GM21390 (cell line): ENCODE data around the gene SLCO3A1.

Source experiments
- ATAC-seq: cut with Tn5 transposase; IDR thresholded peaks from one replicate; pipeline ENCODE4 v1.9.1; 2021; ENCODE audit not compliant: unreplicated experiment

SLCO3A1 gene

GRCh38 chr15:91997163-91997562 is 143.7 kb downstream of the SLCO3A1 start:
- ATAC-seq = no peak

DNA sequence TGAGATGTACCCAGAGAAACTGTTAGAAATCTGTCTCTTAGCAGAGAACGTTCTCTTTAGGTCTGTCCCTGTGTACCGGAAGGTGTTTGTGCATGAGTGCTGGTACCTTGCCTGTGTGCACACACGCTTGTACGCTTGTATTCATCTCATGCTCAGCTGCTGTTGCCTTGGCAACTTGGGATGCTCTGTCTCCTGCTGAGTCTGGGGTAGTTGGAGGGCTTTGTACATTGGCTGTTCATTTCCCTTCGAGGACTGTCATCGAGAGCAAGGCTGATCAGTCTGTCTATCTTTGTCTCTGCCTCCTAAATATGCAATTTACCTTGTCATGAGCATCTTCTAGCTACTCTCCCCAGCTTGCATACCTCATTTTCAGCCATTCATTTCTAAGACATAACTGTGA is 147.2 kb downstream of the SLCO3A1 start:
- ATAC-seq = no peak

DNA sequence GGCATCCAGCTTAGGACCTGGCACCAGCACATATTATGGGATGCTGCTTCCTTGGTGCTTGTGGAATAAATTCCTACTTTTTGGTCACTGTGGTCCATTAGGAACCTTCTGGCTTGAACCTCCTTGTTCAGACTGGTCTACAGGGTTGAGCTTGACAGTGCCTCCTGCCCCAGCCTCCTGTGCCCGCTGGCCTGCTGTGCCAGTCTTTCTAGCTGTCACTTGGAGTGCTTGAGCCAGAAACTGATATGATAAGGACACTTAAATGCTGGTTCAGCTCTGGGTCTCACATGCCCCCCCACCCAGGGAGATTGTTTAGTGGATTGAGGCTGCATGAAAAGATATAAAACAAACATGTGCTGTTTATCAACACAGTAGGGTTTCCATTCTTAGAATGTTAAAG is 147.8 kb downstream of the SLCO3A1 start:
- no peak for ATAC-seq

DNA sequence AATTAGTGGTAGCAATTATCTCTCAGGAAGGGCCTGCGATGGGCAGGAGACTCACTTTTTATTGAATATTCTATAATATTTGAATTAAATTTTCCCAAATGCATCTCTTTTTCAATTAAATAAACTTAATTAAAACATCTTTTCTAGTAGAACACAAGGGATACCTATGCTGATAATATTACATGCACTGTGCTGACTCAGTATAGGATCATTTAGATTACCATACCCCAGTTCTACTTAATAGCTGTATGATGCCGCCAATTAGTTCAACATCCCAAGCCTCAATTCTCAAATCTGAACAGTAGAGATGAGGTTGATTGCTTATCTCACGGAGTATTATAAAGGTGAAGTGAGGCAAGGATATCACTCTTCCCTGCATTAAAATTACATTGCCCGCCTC is 149.2 kb downstream of the SLCO3A1 start:
- ATAC-seq = no peak

GRCh38 chr15:92003515-92004067 is 150.1 kb downstream of the SLCO3A1 start:
- ATAC-seq = no peak

DNA sequence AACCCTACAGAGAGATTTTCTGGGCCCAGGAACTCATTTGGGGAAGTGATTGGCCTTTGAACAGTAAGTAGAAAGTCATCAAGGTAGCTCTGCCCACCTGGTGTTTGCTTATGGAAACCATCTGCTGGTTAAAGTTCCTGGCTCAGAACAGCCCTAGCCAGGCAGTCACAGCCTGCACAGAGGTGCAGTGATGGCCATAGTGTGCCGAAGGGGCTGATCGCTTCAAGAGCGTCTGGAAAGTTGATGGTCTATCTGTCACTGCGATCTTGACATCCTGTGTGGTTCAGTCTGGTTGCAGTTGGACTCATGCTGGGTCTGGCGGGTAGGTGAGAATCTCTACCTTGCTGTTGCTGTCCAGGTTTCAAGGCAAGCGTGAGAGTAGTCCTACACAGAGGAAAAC is 151.6 kb downstream of the SLCO3A1 start:
- no peak for ATAC-seq

- no peak for ATAC-seq
Observed at GRCh38 chr15:92006186-92007028, 152.9 kb downstream of the SLCO3A1 start.

DNA sequence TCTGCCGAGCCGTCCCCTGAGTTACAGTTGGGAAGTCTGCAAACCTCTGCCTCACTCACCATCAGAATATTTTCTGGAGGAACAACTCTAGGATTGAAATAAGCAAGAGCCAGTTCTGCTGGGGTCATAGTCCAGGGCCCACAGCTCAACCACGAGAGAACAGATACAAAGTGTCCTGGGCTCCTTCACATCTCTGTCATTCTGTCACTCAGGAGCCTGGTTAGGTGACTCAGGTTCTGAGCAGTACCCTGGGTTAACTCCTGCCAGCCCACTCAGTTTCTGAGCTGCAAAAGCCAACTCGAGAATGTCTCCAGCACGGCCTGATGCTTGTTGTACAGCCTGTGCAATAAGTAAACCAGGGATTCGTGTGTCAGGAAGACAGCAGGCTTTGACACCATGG is 155.7 kb downstream of the SLCO3A1 start:
- no peak for ATAC-seq

- ATAC-seq = no peak
Observed at GRCh38 chr15:92011611-92012367, 158.3 kb downstream of the SLCO3A1 start.

GRCh38 chr15:92012368-92012629 is 158.8 kb downstream of the SLCO3A1 start:
- ATAC-seq = no peak

DNA sequence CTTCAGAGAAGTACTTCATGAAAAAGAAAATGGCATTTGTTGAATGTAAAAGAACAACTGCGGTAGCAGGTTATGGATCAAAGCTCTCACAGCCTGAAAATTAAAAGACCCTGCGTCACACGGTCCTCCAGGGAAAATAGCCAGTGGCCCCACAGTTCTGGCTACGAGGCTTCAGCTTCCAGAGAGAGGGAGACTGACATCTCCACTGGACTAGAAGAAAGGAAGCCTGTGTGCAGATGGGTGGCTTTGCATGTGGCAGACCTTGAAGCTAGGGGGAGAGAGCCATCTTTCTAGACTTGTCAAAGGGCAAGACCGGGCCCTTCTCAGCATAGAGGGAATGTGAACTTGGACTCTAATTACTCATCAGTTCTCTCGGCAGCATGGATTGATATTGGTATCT is 159.4 kb downstream of the SLCO3A1 start:
- no peak for ATAC-seq

DNA sequence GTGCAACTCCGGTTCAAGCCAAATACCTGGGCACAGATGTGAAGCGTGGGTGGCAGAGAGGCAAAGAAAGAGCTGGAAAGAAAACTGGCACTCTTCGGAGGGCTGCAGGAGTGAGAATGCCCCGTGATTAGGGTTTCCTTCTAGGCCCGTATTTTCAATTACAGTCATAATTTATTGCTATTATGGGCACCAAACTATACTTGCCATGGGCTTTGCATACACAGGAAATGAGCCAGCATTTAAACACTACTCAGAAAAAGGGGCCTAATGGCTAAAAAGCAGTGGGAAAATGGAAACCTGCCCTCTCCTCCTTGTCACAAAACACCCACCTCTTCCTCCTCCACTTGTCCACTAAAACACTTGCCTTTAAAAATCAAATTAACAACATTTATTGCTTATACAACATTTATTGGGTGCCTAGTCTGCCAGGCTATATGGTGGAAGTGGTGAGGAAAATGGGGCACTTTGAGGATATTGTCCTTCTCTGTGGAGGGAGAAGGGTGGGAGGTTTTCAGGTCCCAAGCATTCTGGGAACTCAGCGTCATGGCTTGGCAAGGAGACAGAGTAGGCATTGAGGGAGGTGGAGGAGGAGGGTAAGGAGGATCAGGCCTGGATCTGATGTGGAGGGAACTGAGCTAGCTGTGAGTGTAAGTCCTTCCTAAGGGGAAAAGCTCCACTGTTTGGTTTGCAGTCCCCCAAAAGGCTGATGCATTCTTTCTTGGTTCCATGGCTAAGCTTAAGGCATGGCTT is 160.9 kb downstream of the SLCO3A1 start:
- ATAC-seq = no peak

DNA sequence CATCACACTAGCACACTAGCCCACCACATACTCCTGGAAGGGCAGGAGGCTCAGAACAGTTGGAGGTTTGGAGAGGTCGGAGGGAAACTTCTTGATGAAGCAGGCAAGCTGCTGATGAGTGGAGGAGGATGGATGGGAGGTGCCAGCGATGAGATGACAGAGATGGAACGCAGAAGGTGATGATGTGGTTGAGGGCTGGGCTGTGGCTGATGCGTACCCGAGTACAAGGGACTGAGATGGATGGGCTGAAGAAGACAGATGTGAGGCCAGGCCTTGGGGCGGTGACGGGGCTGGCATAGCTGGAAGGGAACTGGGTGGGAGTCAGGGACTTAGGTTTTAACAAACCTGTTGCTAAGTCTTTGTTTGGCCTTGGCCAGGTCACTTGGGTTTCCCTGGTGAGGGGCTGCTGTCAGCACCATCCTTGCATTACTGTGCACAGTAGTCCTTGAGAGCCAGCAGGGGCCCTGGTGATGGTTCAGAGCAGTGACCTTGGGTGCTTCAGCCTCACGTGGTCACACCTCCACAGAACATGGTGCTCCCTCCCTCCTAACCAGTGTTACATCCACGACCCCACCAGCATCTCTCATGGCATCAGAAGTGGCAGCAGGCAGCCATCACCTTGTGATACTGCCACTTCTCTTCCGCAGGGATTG is 164.5 kb downstream of the SLCO3A1 start:
- ATAC-seq = no peak

DNA sequence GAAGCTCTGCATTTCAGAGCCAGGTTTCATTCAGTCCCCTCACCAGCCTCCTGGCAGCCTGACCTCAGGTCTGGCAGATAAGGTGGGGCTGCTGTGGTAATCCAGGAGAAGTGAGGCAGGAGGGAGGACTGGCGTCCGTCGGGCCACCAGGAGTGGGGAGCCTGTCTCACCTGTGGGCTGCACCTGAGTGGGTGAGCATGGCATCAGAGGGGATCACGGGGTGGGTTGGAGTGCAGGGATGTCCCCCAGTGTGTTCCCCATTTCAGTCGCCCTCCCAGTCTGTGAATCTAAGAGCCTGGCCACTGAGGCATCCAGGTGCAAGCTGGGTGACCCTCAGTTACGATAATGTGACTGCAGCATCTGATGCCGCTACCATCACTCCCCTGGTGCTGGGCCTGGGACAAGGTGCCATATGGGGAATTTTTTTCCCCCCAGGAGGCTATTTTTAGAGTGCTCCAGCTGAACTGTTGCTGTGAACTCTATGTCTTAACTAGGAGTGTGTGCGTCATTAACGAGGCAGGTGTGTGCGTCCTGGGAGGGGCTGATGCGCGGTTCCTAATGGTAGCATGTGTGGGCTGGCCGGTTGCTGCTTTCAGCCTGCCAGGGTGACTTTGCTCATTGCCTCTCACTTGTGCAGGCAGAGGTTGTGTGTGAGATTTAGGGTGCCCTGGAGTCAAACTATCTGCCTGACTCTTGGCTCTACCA is 165.2 kb downstream of the SLCO3A1 start:
- no peak for ATAC-seq

DNA sequence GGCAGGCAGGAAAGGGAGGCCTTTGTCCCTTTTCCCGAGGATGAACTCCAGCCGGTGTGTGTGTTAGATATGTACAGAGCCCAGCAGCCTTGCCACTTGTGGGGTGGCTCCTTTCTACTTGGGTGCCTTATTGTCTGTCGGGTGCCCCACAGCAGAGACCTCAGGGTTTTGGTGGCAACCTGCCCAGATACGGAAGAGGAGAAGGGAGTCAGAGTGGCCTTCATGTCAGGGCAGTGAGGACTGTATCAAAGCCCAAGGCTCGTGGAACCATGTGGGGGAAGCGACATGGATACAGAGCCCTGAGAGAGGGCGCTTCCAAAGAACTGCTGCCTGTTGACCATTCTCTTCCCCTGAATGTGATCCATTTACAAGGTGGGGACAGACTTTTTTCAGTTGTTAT is 166.2 kb downstream of the SLCO3A1 start:
- no peak for ATAC-seq

- ATAC-seq = no peak
Observed at GRCh38 chr15:92020207-92020606, 166.7 kb downstream of the SLCO3A1 start.

- no peak for ATAC-seq
Observed at GRCh38 chr15:92020804-92021203, 167.3 kb downstream of the SLCO3A1 start.

GRCh38 chr15:92021792-92022191 is 168.3 kb downstream of the SLCO3A1 start:
- ATAC-seq = no peak

- no peak for ATAC-seq
Observed at GRCh38 chr15:92023965-92024364, 170.5 kb downstream of the SLCO3A1 start.

DNA sequence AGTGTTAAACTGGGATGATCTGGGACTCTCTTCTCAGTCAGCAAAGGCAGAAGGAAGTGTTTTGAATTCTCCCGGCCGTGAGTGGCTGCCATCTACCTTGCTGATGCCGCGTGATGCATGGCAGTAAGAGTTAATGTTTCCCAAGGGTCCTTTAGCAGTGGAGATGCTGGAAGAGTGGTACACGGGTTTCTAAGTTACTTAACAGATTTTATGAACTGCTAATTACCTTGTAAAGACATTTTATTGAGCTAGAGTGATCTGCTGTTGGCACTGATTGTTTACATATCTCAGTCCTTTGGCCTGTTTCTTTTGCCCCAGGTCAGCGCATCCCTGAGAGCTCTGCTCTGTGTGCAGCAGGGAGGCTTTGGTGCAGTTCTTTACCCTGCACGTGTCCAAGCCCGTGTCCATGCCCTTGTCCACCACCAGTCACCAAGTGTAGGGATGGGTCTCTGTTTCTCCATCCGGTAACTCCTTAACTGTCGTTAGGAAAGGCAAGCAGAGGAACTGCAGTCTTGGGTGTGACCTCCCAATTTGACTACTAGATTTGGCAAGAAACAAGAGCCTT is 172.3 kb downstream of the SLCO3A1 start:
- no peak for ATAC-seq
